HG03097 (cell line): ENCODE data around the gene TMEM174.

Experiments
- ATAC-seq: cut with Tn5 transposase; IDR thresholded peaks from one replicate; pipeline ENCODE4 v1.9.1; 2021; ENCODE audit not compliant: unreplicated experiment, low FRiP score

The TMEM174 gene, protein sequence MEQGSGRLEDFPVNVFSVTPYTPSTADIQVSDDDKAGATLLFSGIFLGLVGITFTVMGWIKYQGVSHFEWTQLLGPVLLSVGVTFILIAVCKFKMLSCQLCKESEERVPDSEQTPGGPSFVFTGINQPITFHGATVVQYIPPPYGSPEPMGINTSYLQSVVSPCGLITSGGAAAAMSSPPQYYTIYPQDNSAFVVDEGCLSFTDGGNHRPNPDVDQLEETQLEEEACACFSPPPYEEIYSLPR

GRCh38 chr5:73172951-73173350 is at the start of gene TMEM174:
Gene TMEM174 (plus strand): TSS chr5:73173193. CDS start chr5:73173244, 51 bp downstream.
- no peak for ATAC-seq

- ATAC-seq, result no peak
These were observed 47.7 kb upstream of the TMEM174 start for GRCh38 chr5:73125289-73125688.

- no peak for ATAC-seq
These were observed 46.6 kb upstream of the TMEM174 start for GRCh38 chr5:73126381-73126780.

DNA sequence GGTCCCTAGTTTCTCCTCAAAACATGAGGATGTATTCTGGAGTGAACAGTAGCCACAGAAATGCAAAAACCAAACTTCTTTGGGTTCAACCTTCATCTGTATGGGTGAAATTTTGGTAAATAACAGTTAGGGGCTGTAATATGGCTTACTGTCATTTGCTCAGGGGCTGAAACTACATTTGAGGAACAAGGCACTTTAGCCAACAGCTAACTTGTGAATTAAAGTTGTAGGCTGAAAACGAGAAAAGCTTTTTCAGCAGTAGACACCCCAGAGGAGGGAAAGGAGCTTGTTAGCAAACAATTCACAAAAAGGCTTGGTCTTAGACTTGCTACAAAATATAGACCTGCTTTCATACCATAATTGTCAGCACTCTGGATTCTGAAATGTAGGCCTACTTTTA is 46.0 kb upstream of the TMEM174 start:
- ATAC-seq, result no peak

- no peak for ATAC-seq
These were observed 43.9 kb upstream of the TMEM174 start for GRCh38 chr5:73129143-73129542.

- ATAC-seq, result no peak
These were observed 42.2 kb upstream of the TMEM174 start for GRCh38 chr5:73130811-73131210.

DNA sequence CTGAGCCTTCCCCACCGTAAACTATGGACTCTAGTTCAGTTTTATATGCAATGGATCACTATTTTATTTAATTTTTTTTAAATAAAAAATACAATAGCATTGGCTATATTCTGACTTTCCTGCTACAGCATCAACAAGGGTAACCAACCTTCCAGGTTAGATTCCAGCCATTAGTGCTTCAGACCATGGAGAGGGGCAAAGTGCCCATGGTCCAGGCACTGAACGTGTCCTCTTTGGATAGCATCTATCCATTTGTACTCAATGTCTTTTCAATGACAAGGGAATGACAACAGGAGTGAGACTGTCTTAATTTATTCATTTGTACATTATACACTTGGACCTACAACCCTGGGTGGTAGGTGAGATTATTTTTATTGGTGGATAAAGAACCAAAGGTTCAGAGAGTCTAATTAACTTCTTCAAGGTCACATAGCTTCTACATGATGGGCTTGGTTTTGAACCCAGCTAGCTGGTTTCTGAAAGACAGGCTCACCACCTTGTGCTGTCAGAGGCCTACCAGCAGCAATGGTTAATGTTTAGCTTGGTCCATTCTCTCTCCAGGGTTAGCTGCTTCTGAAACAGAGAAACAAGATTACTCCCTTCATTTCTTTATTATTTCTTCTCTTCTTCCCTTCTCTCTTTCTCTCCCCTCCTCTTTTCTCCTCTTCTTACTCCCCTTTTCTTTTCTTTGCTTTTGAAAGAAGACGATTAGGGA is 41.1 kb upstream of the TMEM174 start:
- ATAC-seq, result no peak

- ATAC-seq, result no peak
These were observed 40.2 kb upstream of the TMEM174 start for GRCh38 chr5:73132759-73133158.

DNA sequence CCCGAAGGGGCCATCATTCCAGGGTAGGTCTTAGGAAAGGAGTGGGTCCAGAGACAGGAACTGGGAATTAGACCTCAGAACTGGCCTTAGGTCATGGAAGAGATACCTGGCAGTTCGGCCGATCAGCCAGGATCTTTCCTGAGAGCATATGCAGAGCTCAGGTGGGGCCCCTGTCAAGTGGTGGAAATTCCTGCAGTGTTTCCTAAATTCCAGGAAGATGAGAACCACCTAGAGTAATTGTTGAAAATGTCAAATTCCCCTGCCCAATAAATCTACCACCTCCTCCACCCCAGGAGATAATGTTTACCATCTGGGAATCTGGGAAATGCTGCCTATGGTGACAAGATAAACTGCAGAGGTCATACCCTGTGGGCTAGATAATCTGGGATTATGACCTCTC is 38.0 kb upstream of the TMEM174 start:
- ATAC-seq, result no peak

DNA sequence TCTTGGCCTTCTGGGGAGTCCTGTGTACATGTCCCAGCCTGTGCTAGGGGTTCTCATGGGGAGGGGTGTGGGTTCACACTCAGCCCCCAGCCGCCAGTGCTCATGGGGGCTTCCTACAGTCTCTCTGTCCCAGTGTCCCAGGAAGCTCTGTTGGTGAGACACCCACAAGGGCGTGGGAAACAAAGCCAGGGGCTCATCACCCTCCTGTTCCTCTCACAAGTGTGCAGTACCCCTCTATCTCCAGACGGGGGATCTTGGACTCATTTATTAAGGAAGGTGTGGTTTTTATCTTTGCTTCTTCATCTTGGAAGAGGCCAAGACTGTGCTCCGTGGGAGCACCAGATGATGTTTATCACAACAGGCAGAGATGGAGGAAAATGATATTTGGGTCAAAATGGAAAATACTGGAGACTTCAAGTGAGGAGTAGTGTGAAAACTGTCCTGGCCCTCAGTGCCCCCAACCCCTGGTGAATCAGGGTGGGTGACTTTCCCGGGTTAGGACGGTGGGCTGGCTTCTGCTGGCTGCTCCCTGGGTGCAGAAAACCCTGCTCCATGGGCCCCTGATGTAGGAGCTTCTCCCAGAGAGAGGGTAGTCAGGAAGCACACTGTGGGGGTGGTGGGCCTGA is 37.5 kb upstream of the TMEM174 start:
- ATAC-seq, result no peak

GRCh38 chr5:73136055-73136562 is 36.9 kb upstream of the TMEM174 start:
- ATAC-seq, result no peak

DNA sequence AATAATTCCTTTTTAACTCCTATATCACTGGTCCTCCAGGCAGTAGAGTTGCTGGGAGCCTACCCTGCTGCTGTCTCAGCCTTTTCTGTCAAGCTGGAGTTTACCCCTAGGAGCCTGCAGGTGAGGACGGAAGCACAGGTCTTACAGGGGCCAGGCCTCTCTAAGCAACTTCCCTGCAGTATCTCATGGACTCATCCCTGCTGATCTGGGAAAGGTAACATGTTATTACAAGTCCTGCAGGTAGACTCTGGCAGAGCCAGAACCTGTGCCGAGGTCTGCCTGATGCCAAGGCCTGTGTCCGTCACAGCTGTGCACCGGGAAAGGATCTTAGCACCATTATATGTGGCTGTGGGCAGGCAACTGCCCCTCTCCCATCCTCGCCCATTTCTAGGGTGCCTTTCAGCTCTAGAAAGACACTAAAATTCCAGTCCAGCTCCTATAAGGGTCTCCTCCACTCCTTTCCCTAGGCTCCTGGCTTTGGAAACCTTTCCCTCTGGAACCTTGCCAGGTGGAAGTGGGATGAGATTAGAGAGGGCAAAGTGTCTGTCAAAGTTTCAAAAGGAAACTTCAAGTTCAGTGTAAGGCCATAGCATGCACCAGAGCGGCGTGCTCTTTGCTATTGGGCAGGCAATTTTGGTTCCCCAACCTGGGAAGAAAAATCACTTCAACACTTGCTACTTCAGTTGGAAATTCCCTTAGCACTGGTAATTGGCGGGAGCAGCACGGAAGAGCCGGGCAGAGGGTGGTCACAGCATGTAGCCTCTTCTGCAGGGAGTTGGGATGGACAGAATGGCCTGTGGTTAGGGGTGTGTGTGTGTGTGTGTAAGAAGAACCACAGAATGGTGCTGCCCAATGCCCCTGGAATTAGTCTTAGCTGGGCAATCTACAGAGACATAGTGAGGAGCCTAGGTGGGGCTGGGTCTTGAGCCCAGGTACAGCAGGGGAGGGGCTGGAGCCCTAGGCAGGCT is 35.1 kb upstream of the TMEM174 start:
- no peak for ATAC-seq

- no peak for ATAC-seq
These were observed 33.5 kb upstream of the TMEM174 start for GRCh38 chr5:73139485-73139884.

GRCh38 chr5:73140801-73141200 is 32.2 kb upstream of the TMEM174 start:
- no peak for ATAC-seq

GRCh38 chr5:73142035-73142434 is 31.0 kb upstream of the TMEM174 start:
- no peak for ATAC-seq

- ATAC-seq, result no peak
These were observed 29.3 kb upstream of the TMEM174 start for GRCh38 chr5:73143716-73144115.

DNA sequence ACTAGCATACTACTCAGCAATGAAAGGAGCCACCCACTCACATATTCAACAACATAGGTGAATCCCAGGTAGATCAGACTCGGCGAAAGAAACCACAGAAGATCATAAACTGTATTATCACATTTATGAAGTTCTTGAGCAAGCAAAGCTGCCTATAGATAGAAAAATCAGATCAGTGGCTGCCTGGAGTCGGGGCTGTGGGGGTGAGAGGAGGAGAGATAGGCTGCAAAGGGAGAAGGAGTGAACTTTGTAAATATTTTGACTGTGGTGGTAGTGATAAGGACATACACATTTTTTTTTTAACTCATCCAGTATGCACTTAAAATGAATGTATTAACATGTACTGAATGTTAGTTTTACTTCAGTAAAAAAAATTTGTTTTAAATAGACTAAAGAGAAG is 23.5 kb upstream of the TMEM174 start:
- ATAC-seq, result no peak

GRCh38 chr5:73150876-73151275 is 22.1 kb upstream of the TMEM174 start:
- ATAC-seq, result no peak

DNA sequence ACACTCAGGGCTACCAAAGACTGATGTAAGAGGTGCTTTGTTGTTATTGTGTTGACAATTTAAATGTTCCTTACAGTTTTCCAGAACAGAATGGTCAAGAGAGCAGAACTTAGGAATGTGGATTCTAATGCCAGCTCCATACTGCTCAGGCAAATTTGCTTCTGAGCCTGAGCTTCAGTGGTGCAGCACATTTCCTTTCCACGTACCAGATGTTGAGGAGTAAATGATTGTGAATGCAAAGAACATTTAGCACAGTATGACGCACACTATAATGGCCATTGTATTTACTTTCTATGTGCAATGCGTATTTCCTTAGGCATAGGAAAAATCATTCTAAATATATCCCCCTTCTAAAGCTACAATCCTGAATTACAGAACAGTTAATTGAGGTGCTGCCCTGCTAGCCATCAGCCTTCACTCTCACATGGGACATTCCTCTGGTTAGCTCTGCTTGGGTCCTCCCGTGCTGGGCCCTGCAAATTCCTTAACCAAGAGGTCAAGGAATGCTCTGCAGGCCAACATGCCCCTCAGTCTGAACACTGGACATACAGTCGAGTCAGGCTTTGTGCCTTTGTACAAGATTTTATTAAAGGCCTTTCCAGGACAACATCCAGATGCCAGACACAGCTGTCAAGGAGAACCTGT is 21.1 kb upstream of the TMEM174 start:
- no peak for ATAC-seq
